ENCODE measurements around the gene CPNE4. TPM values are rescaled to one million over a fixed set of nuclear protein-coding genes. Genes with fewer than 3 reads are reported as not detected.

The CPNE4 gene
- total and polyA plus RNA-seq, 9 of the 15 experiments (the other 6 are each of a cell fraction or from before 2014, with no cell fraction given) = not detected

GRCh38 chr3:131704098-131704497, 330.7 kb downstream of the CPNE4 start:
- no peak for TF ChIP-seq ATF6 (CRISPR knock-in tag; IDR thresholded peaks at IDR 0.05)
- no peak for TF ChIP-seq KLF13 (tag; IDR thresholded peaks at IDR 0.05; ENCODE audit: borderline replicate concordance, low read depth)
- TF ChIP-seq ZNF143 (CRISPR knock-in tag; IDR thresholded peaks at IDR 0.05) = no peak
- TF ChIP-seq ZNF764 (CRISPR knock-in tag; IDR thresholded peaks at IDR 0.05; ENCODE audit: low read depth) = no peak
- Histone ChIP-seq H3K9ac (ENCODE audit: insufficient read depth in 1 of 2, low read depth in 2 of 2, low read length in 2 of 2) (no peak overlapping the region), H3K4me2 (ENCODE audit: insufficient read depth, low read length) (no peak overlapping the region), H3K36me3 (ENCODE audit: control insufficient read depth, insufficient read depth, low read length) (no peaks in the 10 kb centered on the region), H3K9me1 (ENCODE audit: control insufficient read depth, insufficient read depth, low read length) (no peaks in the 10 kb centered on the region), H2AFZ (ENCODE audit: low read depth, low read length) (no peak overlapping the region), H4K20me1 (replicated peaks; ENCODE audit: control insufficient read depth, insufficient read depth, low read length) (no peaks in the 10 kb centered on the region), H3K79me2 (ENCODE audit: control insufficient read depth, insufficient read depth, low read length) (no peaks in the 10 kb centered on the region), H3K27ac (ENCODE audit: extremely low read depth, low read depth, low read length) (no peak overlapping the region), H3K4me1 (replicated peaks in 1 of 2; ENCODE audit: control insufficient read depth in 2 of 2, insufficient read depth in 2 of 2, low read length in 2 of 2) (no peaks in the 10 kb centered on the region), H3K27me3 (ENCODE audit: control insufficient read depth in 2 of 2, insufficient read depth in 2 of 2, low read length in 2 of 2) (no peaks in the 10 kb centered on the region), H3K9me3 (replicated peaks; ENCODE audit: control insufficient read depth, insufficient read depth, low read depth, low read length) (no peaks in the 10 kb centered on the region), H3K4me3 (no peak overlapping the region)
- BruUV-seq (replicated peaks) = no TSS peak
- no peak for FAIRE-seq
- intact Hi-C loops (cut with micrococcal nuclease) = no loop called here
- no peak for DNase-seq (ENCODE audit: extremely low read depth in 1 of 4, low spot score in 3 of 4)
- CTCF ChIA-PET (ENCODE audit: low intra/inter-chr PET ratio) = no interaction called here
- ATAC-seq = no peak
- in situ Hi-C loops (cut with MboI) = no loop called here
- 0% methylated on average over 2 of the region's 2 CpGs for WGBS (ENCODE audit: insufficient coverage, low coverage, missing lambda C conversion rate)
- POLR2A ChIA-PET = no interaction called here

GRCh38 chr3:131702146-131702545, 332.7 kb downstream of the CPNE4 start:
- no peak overlapping the region for H3K9ac ChIP-seq (ENCODE audit: insufficient read depth in 1 of 2, low read depth in 2 of 2, low read length in 2 of 2)
- no peak for FAIRE-seq
- H3K36me3 ChIP-seq (ENCODE audit: control insufficient read depth, insufficient read depth, low read length) = no peaks in the 10 kb centered on the region
- no peak for DNase-seq (ENCODE audit: extremely low read depth in 1 of 4, low spot score in 3 of 4)
- H3K4me3 ChIP-seq = no peak overlapping the region
- in situ Hi-C loops (cut with MboI) = no loop called here
- H3K4me1 ChIP-seq (replicated peaks in 1 of 2; ENCODE audit: control insufficient read depth in 2 of 2, insufficient read depth in 2 of 2, low read length in 2 of 2) = no peaks in the 10 kb centered on the region
- WGBS (ENCODE audit: insufficient coverage, low coverage, missing lambda C conversion rate) = 0% methylated on average over 2 of the region's 2 CpGs
- no peak overlapping the region for H2AFZ ChIP-seq (ENCODE audit: low read depth, low read length)
- no peak for TF ChIP-seq TCF3 (CRISPR knock-in tag; IDR thresholded peaks at IDR 0.05)
- no peak for TF ChIP-seq ZNF274 (IDR thresholded peaks at IDR 0.05; ENCODE audit: borderline replicate concordance, low read depth, low read length)
- TF ChIP-seq MIER1 (IDR thresholded peaks at IDR 0.05; ENCODE audit: low read depth) = no peak
- TF ChIP-seq THAP7 (CRISPR knock-in tag; IDR thresholded peaks at IDR 0.05) = no peak
- TF ChIP-seq GMEB1 (CRISPR knock-in tag; IDR thresholded peaks at IDR 0.05) = no peak
- no peak for TF ChIP-seq XRCC5 (IDR thresholded peaks at IDR 0.05; ENCODE audit: low read depth, low read length)
- no peak for TF ChIP-seq ZNF507 (tag; conservative IDR thresholded peaks at IDR 0.05)
- TF ChIP-seq SP2 (IDR thresholded peaks at IDR 0.05; ENCODE audit: extremely low read depth, low read depth, low read length, poor library complexity, severe bottlenecking) = no peak
- no peaks in the 10 kb centered on the region for H3K9me3 ChIP-seq (replicated peaks; ENCODE audit: control insufficient read depth, insufficient read depth, low read depth, low read length)
- ChIA-PET POLR2A (no interaction called here), CTCF (ENCODE audit: low intra/inter-chr PET ratio) (no interaction called here)
- no peaks in the 10 kb centered on the region for H3K79me2 ChIP-seq (ENCODE audit: control insufficient read depth, insufficient read depth, low read length)
- intact Hi-C loops (cut with micrococcal nuclease) = no loop called here
- no peak overlapping the region for H3K27ac ChIP-seq (ENCODE audit: extremely low read depth, low read depth, low read length)
- no peaks in the 10 kb centered on the region for H3K27me3 ChIP-seq (ENCODE audit: control insufficient read depth in 2 of 2, insufficient read depth in 2 of 2, low read length in 2 of 2)
- ATAC-seq = no peak
- no peak overlapping the region for H3K4me2 ChIP-seq (ENCODE audit: insufficient read depth, low read length)
- H4K20me1 ChIP-seq (replicated peaks; ENCODE audit: control insufficient read depth, insufficient read depth, low read length) = no peaks in the 10 kb centered on the region
- no peaks in the 10 kb centered on the region for H3K9me1 ChIP-seq (ENCODE audit: control insufficient read depth, insufficient read depth, low read length)
- no TSS peak for BruUV-seq (replicated peaks)

Measured in K562 (cell line).